SK-N-SH (cell line): ENCODE data around the gene COL1A2.

Experiments
- CTCF ChIP-seq: fragments of 200-600 bp; sonication (generic); IDR thresholded peaks from 2 replicates; pipeline ENCODE4 v1.6.1; 2017; ENCODE audit warnings: antibody characterized with exemption, mild to moderate bottlenecking, moderate library complexity
- EP300 ChIP-seq, 2 experiments: IDR thresholded peaks; 2 replicates each; pipeline versions ENCODE4 v1.4.0 to v1.6.1; 2012; ENCODE audit warnings: borderline replicate concordance in 1 of 2, low read depth in 1 of 2, low read length in 1 of 2
- EZH2phosphoT487 ChIP-seq: fragments of 200-600 bp; sonication (generic); IDR thresholded peaks from 2 replicates; pipeline ENCODE4 v1.6.1; 2017; ENCODE audit warnings: low read depth, mixed run types, mild to moderate bottlenecking, antibody characterized with exemption, moderate library complexity, borderline replicate concordance
- MAX ChIP-seq: IDR thresholded peaks from 2 replicates; pipeline ENCODE4 v1.4.0; 2012; ENCODE audit warnings: low read depth
- NFIC ChIP-seq: IDR thresholded peaks from 2 replicates; pipeline ENCODE4 v1.4.0; 2012; ENCODE audit warnings: borderline replicate concordance
- PBX3 ChIP-seq: IDR thresholded peaks from 2 replicates; pipeline ENCODE4; 2012
- POLR2AphosphoS5 ChIP-seq: IDR thresholded peaks from 2 replicates; pipeline ENCODE4 v1.6.1; 2012; ENCODE audit warnings: low read depth, low read length
- RAD21 ChIP-seq: IDR thresholded peaks from 2 replicates; pipeline ENCODE4 v1.6.1; 2012; ENCODE audit warnings: mild to moderate bottlenecking, low read length
- REST ChIP-seq: IDR thresholded peaks from 2 replicates; pipeline ENCODE4 v1.6.1; 2012; ENCODE audit warnings: mild to moderate bottlenecking, low read depth, low read length, moderate library complexity
- RFX5 ChIP-seq: IDR thresholded peaks from 2 replicates; pipeline ENCODE4 v1.6.1; 2012; ENCODE audit warnings: mild to moderate bottlenecking, improper control_type of control experiment, low read length
- TAF1 ChIP-seq: IDR thresholded peaks from 2 replicates; pipeline ENCODE4 v1.6.1; 2012; ENCODE audit warnings: low read depth, mild to moderate bottlenecking, low read length, moderate library complexity, borderline replicate concordance
- TEAD4 ChIP-seq: IDR thresholded peaks from 2 replicates; pipeline ENCODE4 v1.4.0; 2012; ENCODE audit warnings: mild to moderate bottlenecking, borderline replicate concordance; ENCODE audit not compliant: insufficient read depth

- TF ChIP-seq REST (no peak), PBX3 (peak; percentile 68), TAF1 (no peak), EP300 (IDR thresholded peaks at IDR 0.05; ENCODE audit: borderline replicate concordance in 1 of 2, low read depth in 1 of 2, low read length in 1 of 2) (peak in 1 of 2 experiments; percentile 74; a peak in 2 of 4 replicates), CTCF (no peak), RAD21 (no peak), EZH2phosphoT487 (no peak), MAX (no peak), RFX5 (no peak), TEAD4 (peak; percentile 73; the same call in 1 of the 2 replicates), NFIC (peak; percentile 34), POLR2AphosphoS5 (no peak)
Measured at GRCh38 chr7:94439893-94440381, 45.2 kb downstream of the COL1A2 start.
